Measurements from ENCODE around the gene TMEM263. TPM values are rescaled to one million over a fixed set of nuclear protein-coding genes. Genes with fewer than 3 reads are reported as not detected.
A peak's percentile ranks its signal among the peaks of the same experiment; 100 is the strongest.
"Not testable (repeated sequence)": the region's sequence is repeated elsewhere in the genome, so short reads cannot be mapped to it uniquely, and the experiment has no call there.

TMEM263 gene
- total RNA-seq, 4 donors from 2014 or later: 8.9 to 26.7 (median 15.9) TPM

GRCh38 chr12:106919910-106920544, 35.7 kb upstream of the TMEM263 start:
- TF ChIP-seq, protein P1, sequence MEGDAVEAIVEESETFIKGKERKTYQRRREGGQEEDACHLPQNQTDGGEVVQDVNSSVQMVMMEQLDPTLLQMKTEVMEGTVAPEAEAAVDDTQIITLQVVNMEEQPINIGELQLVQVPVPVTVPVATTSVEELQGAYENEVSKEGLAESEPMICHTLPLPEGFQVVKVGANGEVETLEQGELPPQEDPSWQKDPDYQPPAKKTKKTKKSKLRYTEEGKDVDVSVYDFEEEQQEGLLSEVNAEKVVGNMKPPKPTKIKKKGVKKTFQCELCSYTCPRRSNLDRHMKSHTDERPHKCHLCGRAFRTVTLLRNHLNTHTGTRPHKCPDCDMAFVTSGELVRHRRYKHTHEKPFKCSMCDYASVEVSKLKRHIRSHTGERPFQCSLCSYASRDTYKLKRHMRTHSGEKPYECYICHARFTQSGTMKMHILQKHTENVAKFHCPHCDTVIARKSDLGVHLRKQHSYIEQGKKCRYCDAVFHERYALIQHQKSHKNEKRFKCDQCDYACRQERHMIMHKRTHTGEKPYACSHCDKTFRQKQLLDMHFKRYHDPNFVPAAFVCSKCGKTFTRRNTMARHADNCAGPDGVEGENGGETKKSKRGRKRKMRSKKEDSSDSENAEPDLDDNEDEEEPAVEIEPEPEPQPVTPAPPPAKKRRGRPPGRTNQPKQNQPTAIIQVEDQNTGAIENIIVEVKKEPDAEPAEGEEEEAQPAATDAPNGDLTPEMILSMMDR (IDR thresholded peaks at IDR 0.05 in 4 of 5, conservative IDR thresholded peaks at IDR 0.05 in 1 of 5): peak; percentile 65 to 82 (median 80)
- TF ChIP-seq POLR2A (IDR thresholded peaks at IDR 0.05): no peak
- Histone ChIP-seq H3K4me1 (no peaks in the 10 kb centered on the region), H3K27me3 (no peaks in the 10 kb centered on the region), H3K4me3 (no peak overlapping the region), H3K27ac (no peak overlapping the region), H3K36me3 (no peaks in the 10 kb centered on the region), H3K9me3 (no peaks in the 10 kb centered on the region)
- DNase-seq (no peak), ATAC-seq (no peak)
- intact Hi-C loops (cut with DNase I; ENCODE audit: low total_unique reads): loop anchor here (2.0 kb wide), 1 partner anchor 533 kb away; no protein-coding TSS in a partner anchor
- in situ Hi-C loops (cut with MboI; ENCODE audit: low sequenced_read_pairs in 4 of 4): loop anchor here in 3 of 4 donors (5.0 to 10.0 kb wide), 2 partner anchors 533 to 535 kb away; no protein-coding TSS in a partner anchor

GRCh38 chr12:106921976-106922375, 33.7 kb upstream of the TMEM263 start:
- H3K36me3 ChIP-seq; H3K4me1 ChIP-seq; H3K9me3 ChIP-seq; H3K4me3 ChIP-seq; H3K27me3 ChIP-seq; ATAC-seq; DNase-seq; in situ Hi-C loops (cut with MboI; ENCODE audit: low sequenced_read_pairs in 4 of 4); H3K27ac ChIP-seq: not testable (repeated sequence)
- intact Hi-C loops (cut with DNase I; ENCODE audit: low total_unique reads): loop anchor here (2.0 kb wide), 1 partner anchor 535 kb away; no protein-coding TSS in a partner anchor

DNA sequence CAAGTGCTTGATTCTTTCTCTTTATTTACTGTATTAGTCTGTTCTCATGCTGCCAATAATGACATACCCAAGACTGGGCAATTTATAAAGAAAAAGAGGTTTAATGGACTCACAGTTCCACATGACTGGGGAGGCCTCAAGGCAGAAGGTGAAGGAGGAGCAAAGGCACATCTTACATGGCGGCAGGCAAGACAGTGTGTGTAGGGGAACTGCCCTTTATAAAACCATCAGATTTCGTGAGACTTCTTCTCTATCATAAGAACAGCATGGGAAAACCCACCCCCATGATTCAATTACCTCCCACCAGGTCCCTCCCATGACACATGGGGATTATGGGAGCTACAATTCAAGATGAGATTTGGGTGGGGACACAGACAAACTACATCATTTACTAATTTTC, 32.1 kb upstream of the TMEM263 start:
- ATAC-seq; H3K36me3 ChIP-seq; H3K9me3 ChIP-seq; H3K4me3 ChIP-seq; in situ Hi-C loops (cut with MboI; ENCODE audit: low sequenced_read_pairs in 4 of 4); H3K27me3 ChIP-seq; DNase-seq; H3K4me1 ChIP-seq; intact Hi-C loops (cut with DNase I; ENCODE audit: low total_unique reads); H3K27ac ChIP-seq: not testable (repeated sequence)

GRCh38 chr12:106924268-106924861, 31.3 kb upstream of the TMEM263 start:
- intact Hi-C loops (cut with DNase I; ENCODE audit: low total_unique reads): no loop called here
- Histone ChIP-seq H3K4me1 (no peaks in the 10 kb centered on the region), H3K9me3 (no peaks in the 10 kb centered on the region), H3K4me3 (no peak overlapping the region), H3K36me3 (no peaks in the 10 kb centered on the region), H3K27me3 (no peaks in the 10 kb centered on the region), H3K27ac (no peak overlapping the region)
- DNase-seq: no peak
- no peak for TF ChIP-seq POLR2A (IDR thresholded peaks at IDR 0.05)
- TF ChIP-seq, protein P1 (IDR thresholded peaks at IDR 0.05 in 4 of 5, conservative IDR thresholded peaks at IDR 0.05 in 1 of 5): no peak
- ATAC-seq: no peak
- in situ Hi-C loops (cut with MboI; ENCODE audit: low sequenced_read_pairs in 4 of 4): no loop called here

DNA sequence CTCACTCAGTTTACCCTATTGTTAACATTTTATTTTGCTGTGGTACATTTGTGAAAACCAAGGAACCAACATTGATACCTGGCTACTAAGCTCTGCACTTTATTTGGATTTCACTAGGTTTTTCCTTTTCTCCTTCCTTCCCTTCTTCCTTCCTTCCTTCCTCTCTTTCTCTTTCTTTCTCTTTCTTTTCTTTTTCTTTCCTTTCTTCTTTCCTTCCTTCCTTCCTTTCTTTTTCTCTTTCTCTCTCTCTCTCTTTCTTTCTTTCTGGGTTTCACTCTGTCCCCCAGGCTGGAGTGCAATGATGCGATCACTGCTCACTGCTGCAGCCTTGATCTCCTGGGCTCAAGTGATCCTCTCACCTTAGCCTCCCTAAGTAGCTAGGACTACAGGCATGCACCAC, 29.1 kb upstream of the TMEM263 start:
- no peaks in the 10 kb centered on the region for H3K4me1 ChIP-seq
- DNase-seq (no peak), ATAC-seq (no peak)
- no peaks in the 10 kb centered on the region for H3K36me3 ChIP-seq
- H3K9me3 ChIP-seq: no peaks in the 10 kb centered on the region
- intact Hi-C loops (cut with DNase I; ENCODE audit: low total_unique reads) (no loop called here), in situ Hi-C loops (cut with MboI; ENCODE audit: low sequenced_read_pairs in 4 of 4) (no loop called here)
- no peak for TF ChIP-seq POLR2A (IDR thresholded peaks at IDR 0.05)
- TF ChIP-seq, protein P1 (IDR thresholded peaks at IDR 0.05 in 4 of 5, conservative IDR thresholded peaks at IDR 0.05 in 1 of 5): no peak
- H3K27ac ChIP-seq: no peak overlapping the region
- no peak overlapping the region for H3K4me3 ChIP-seq
- no peaks in the 10 kb centered on the region for H3K27me3 ChIP-seq

Data from gastrocnemius medialis (tissue), 4 donors.